NCI-H2196 (cell line): ENCODE measurements around the gene ZNF236.
"Not testable (repeated sequence)": the region's sequence is repeated elsewhere in the genome, so short reads cannot be mapped to it uniquely, and the experiment has no call there.

Source experiments
- DNase-seq: peaks from one replicate; lab custom pipeline; 2025; ENCODE audit not compliant: unreplicated experiment; lab: John Stamatoyannopoulos, UW

The ZNF236 gene

GRCh38 chr18:76822506-76823160 lies at the start of gene ZNF236:
TSS of gene ZNF236 (plus strand) at chr18:76822557. CDS start at chr18:76822608, 51 bp downstream.
- DNase-seq, result peak; percentile 74

GRCh38 chr18:76772665-76773064 lies 49.7 kb upstream of the ZNF236 start:
- no peak for DNase-seq

- not testable (repeated sequence) for DNase-seq
These were observed 45.3 kb upstream of the ZNF236 start for GRCh38 chr18:76777036-76777435.

- no peak for DNase-seq
These were observed 38.4 kb upstream of the ZNF236 start for GRCh38 chr18:76783786-76784484.

GRCh38 chr18:76785872-76786271 lies 36.5 kb upstream of the ZNF236 start:
- DNase-seq, result no peak

- DNase-seq, result no peak
These were observed 33.6 kb upstream of the ZNF236 start for GRCh38 chr18:76788571-76789317.

- no peak for DNase-seq
These were observed 31.3 kb upstream of the ZNF236 start for GRCh38 chr18:76791106-76791505.

- no peak for DNase-seq
These were observed 30.7 kb upstream of the ZNF236 start for GRCh38 chr18:76791642-76792041.

- DNase-seq, result no peak
These were observed 28.0 kb upstream of the ZNF236 start for GRCh38 chr18:76794326-76794725.

GRCh38 chr18:76801567-76802505 lies 20.5 kb upstream of the ZNF236 start:
- peak; percentile 70 for DNase-seq

GRCh38 chr18:76803413-76803812 lies 18.9 kb upstream of the ZNF236 start:
- no peak for DNase-seq

- peak; percentile 77 for DNase-seq
These were observed 18.5 kb upstream of the ZNF236 start for GRCh38 chr18:76803814-76804213.

- no peak for DNase-seq
These were observed 17.1 kb upstream of the ZNF236 start for GRCh38 chr18:76805221-76805620.

GRCh38 chr18:76806301-76806700 lies 16.1 kb upstream of the ZNF236 start:
- DNase-seq, result no peak

GRCh38 chr18:76808561-76808960 lies 13.8 kb upstream of the ZNF236 start:
- no peak for DNase-seq

GRCh38 chr18:76811530-76811929 lies 10.8 kb upstream of the ZNF236 start:
- not testable (repeated sequence) for DNase-seq

- no peak for DNase-seq
These were observed 8.1 kb upstream of the ZNF236 start for GRCh38 chr18:76814256-76814655.

GRCh38 chr18:76816127-76816526 lies 6.2 kb upstream of the ZNF236 start:
- DNase-seq, result no peak

- no peak for DNase-seq
These were observed 4.3 kb upstream of the ZNF236 start for GRCh38 chr18:76817888-76818611.
